OCI-LY7 (cell line): ENCODE measurements around the gene STK32C. TPM values are rescaled to one million over a fixed set of nuclear protein-coding genes. Genes with fewer than 3 reads are reported as not detected.

ENCODE experiments used
- BruUV-seq: library from RNA; stranded (reverse); fragments of 400-500 nt; replicated peaks from 2 replicates; lab custom pipeline; 2021; lab: Mats Ljungman, UMichigan
- CTCF ChIA-PET: fragments of 300-600 bp; sonication (Branson Sonifier 250); formaldehyde crosslinking; loops from one replicate; lab custom pipeline; 2022; ENCODE audit warnings: antibody characterized with exemption; ENCODE audit not compliant: unreplicated experiment; lab: Charles Lee
- POLR2A ChIA-PET: fragments of 300-600 bp; sonication (Branson Sonifier 250); formaldehyde crosslinking; loops from one replicate; lab custom pipeline; 2022; ENCODE audit warnings: antibody characterized with exemption; lab: Charles Lee
- DNase-seq: peaks from one replicate; pipeline ENCODE4 v3.0.0-alpha.2; 2015; ENCODE audit warnings: low spot score
- H2AFZ ChIP-seq: fragments of 200-600 bp; sonication (generic), shearing (Covaris generic); 2 replicates; pipeline ENCODE4 v1.6.1; 2014; ENCODE audit warnings: mild to moderate bottlenecking, antibody characterized with exemption, low read length, moderate library complexity
- H3K27ac ChIP-seq: fragments of 200-600 bp; sonication (generic); 2 replicates; pipeline ENCODE4 v1.5.1; 2014; ENCODE audit warnings: mixed run types, low read depth, mild to moderate bottlenecking, moderate library complexity, low read length, inconsistent platforms; ENCODE audit not compliant: poor library complexity, severe bottlenecking
- H3K36me3 ChIP-seq: fragments of 200-600 bp; sonication (generic); 2 replicates; pipeline ENCODE4 v1.6.1; 2014; ENCODE audit warnings: mild to moderate bottlenecking, antibody characterized with exemption, low read length, moderate library complexity, mixed read lengths; ENCODE audit not compliant: insufficient read depth
- H3K4me1 ChIP-seq: fragments of 200-600 bp; sonication (generic); 2 replicates; pipeline ENCODE4 v1.5.1; 2014; ENCODE audit warnings: mild to moderate bottlenecking, low read length; ENCODE audit not compliant: insufficient read depth, poor library complexity, severe bottlenecking
- H3K4me2 ChIP-seq: fragments of 200-600 bp; sonication (generic); 2 replicates; pipeline ENCODE4 v1.6.1; 2014; ENCODE audit warnings: mild to moderate bottlenecking, low read length
- H3K4me3 ChIP-seq: fragments of 200-600 bp; sonication (generic); 2 replicates; pipeline ENCODE4 v1.5.1; 2014; ENCODE audit warnings: mild to moderate bottlenecking, low read depth, low read length; ENCODE audit not compliant: poor library complexity, severe bottlenecking
- H3K79me2 ChIP-seq: fragments of 200-600 bp; sonication (generic); 2 replicates; pipeline ENCODE4 v1.6.1; 2016; ENCODE audit warnings: low read depth, mild to moderate bottlenecking, low read length, moderate library complexity, mixed read lengths; ENCODE audit not compliant: insufficient read depth
- H3K9me2 ChIP-seq: fragments of 200-600 bp; sonication (generic); 2 replicates; pipeline ENCODE4 v1.6.1; 2016; ENCODE audit warnings: mild to moderate bottlenecking, low read length, mixed read lengths; ENCODE audit not compliant: insufficient read depth
- H3K9me3 ChIP-seq: fragments of 200-600 bp; sonication (generic); 2 replicates; pipeline ENCODE4 v1.6.1; 2014; ENCODE audit warnings: mild to moderate bottlenecking, mixed run types, low read length, mixed read lengths
- H4K20me1 ChIP-seq: fragments of 200-600 bp; sonication (generic); 2 replicates; pipeline ENCODE4 v1.6.1; 2014; ENCODE audit warnings: mild to moderate bottlenecking, antibody characterized with exemption, low read length, moderate library complexity, mixed read lengths; ENCODE audit not compliant: insufficient read depth
- CTCF ChIP-seq: fragments of 200-600 bp; sonication (generic); conservative IDR thresholded peaks from 2 replicates; pipeline ENCODE4 v1.5.1; 2014; ENCODE audit warnings: mild to moderate bottlenecking, antibody characterized with exemption, low read length, moderate library complexity, mixed read lengths
- EZH2phosphoT487 ChIP-seq: fragments of 200-600 bp; sonication (generic); IDR thresholded peaks from 2 replicates; pipeline ENCODE4 v1.6.1; 2018; ENCODE audit warnings: low read depth, borderline replicate concordance, mild to moderate bottlenecking, mixed run types, antibody characterized with exemption, low read length, moderate library complexity, mixed read lengths
- intact Hi-C: fragments of 100-400 bp; cut with micrococcal nuclease; formaldehyde crosslinking; loops from one replicate; pipeline ENCODE4 v1.10.0; 2022; ENCODE audit not compliant: unreplicated experiment
- total RNA-seq, 2 experiments: library from RNA; depleted of rRNA in 1 of 2; stranded (reverse); fragments of >200 nt in 1 of 2; shearing (Covaris generic) in 1 of 2; gene quantifications; 2 replicates each; pipeline ENCODE4 v1.2.3, GENCODE V29; 2014 to 2022

STK32C gene
- total RNA-seq, 2 experiments from 2014 or later = 13.1 to 30.4 TPM

- H3K36me3 ChIP-seq = no peaks in the 10 kb centered on the region
- POLR2A ChIA-PET = no interaction called here
- H3K27ac ChIP-seq = no peak overlapping the region
- intact Hi-C loops = no loop called here
- BruUV-seq = no TSS peak
- H3K4me1 ChIP-seq = no peaks in the 10 kb centered on the region
- no peaks in the 10 kb centered on the region for H3K9me2 ChIP-seq
- DNase-seq = no peak
- no peak overlapping the region for H3K4me3 ChIP-seq
- CTCF ChIA-PET = no interaction called here
- no peak overlapping the region for H2AFZ ChIP-seq
- no peaks in the 10 kb centered on the region for H4K20me1 ChIP-seq
- TF ChIP-seq CTCF (no peak), EZH2phosphoT487 (no peak)
- H3K79me2 ChIP-seq = no peaks in the 10 kb centered on the region
- no peaks in the 10 kb centered on the region for H3K9me3 ChIP-seq
- no peak overlapping the region for H3K4me2 ChIP-seq
Observed at GRCh38 chr10:132180736-132181135, 127.0 kb downstream of the STK32C start.

DNA sequence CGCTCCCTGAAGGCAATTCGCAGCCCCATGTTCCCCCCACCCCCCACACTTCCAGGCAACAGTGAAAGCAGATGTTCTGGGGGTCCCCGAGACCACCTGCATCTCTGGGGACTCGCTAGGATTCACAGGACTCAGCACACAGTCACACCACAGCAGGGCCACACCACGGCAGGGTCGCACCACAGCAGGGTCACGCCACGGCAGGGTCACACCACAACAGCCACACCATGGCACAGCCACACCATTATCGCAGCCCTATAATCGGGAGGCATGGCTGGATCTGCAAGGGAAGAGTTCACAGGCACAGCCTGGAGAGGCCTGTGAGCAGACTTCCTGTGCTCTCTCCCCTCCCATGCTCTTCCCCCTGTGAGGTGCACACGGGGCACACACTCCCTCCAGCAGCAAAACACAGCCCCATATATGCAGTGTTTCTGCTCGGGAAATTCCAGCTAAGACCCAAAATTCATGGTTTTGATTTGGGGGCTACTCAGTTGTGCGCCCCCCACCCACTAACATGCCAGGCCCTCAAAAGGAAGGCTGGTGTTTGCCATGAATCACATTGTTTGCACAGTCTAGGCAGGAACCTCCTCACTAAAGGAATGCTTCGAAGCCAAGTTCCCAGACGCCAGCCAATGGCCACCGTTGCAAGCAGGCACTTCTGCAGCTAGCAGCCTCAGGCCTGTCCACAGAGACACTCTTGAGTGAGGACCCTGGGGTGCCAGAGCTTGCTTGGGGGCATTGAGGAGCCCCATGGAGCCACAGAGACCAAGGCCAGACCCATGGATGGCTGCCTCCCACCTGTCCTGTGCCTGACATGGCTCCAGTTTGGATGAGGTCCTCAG lies 128.0 kb downstream of the STK32C start:
- Histone ChIP-seq H4K20me1 (no peaks in the 10 kb centered on the region), H3K4me1 (no peaks in the 10 kb centered on the region), H2AFZ (no peak overlapping the region), H3K36me3 (no peaks in the 10 kb centered on the region), H3K9me2 (no peaks in the 10 kb centered on the region), H3K4me2 (no peak overlapping the region), H3K4me3 (no peak overlapping the region), H3K79me2 (no peaks in the 10 kb centered on the region), H3K9me3 (no peaks in the 10 kb centered on the region), H3K27ac (no peak overlapping the region)
- TF ChIP-seq CTCF (no peak), EZH2phosphoT487 (no peak)
- ChIA-PET CTCF (no interaction called here), POLR2A (no interaction called here)
- BruUV-seq = no TSS peak
- intact Hi-C loops = no loop called here
- DNase-seq = no peak
